ENCODE results near the gene DLG2.

DLG2 gene

GRCh38 chr11:83569134-83569805 is 2057.9 kb downstream of the DLG2 start:
- no peak for DNase-seq (ENCODE audit: low read depth)
- H3K4me3 ChIP-seq (replicated peaks; ENCODE audit: low read depth, low read length): no peak overlapping the region
- no peak for TF ChIP-seq CTCF (IDR thresholded peaks at IDR 0.05; ENCODE audit: low read length, missing control alignments)

GRCh38 chr11:83568516-83568915 is 2058.6 kb downstream of the DLG2 start:
- H3K4me3 ChIP-seq (replicated peaks; ENCODE audit: low read depth, low read length): no peak overlapping the region
- DNase-seq (ENCODE audit: low read depth): no peak
- TF ChIP-seq CTCF (IDR thresholded peaks at IDR 0.05; ENCODE audit: low read length, missing control alignments): no peak

- TF ChIP-seq CTCF (IDR thresholded peaks at IDR 0.05; ENCODE audit: low read length, missing control alignments): no peak
- DNase-seq (ENCODE audit: low read depth): peak; percentile 11
- no peak overlapping the region for H3K4me3 ChIP-seq (replicated peaks; ENCODE audit: low read depth, low read length)
These were observed 2060.2 kb downstream of the DLG2 start for GRCh38 chr11:83566950-83567349.

- no peak overlapping the region for H3K4me3 ChIP-seq (replicated peaks; ENCODE audit: low read depth, low read length)
- no peak for DNase-seq (ENCODE audit: low read depth)
- TF ChIP-seq CTCF (IDR thresholded peaks at IDR 0.05; ENCODE audit: low read length, missing control alignments): no peak
These were observed 2062.3 kb downstream of the DLG2 start for GRCh38 chr11:83564870-83565269.

- no peak overlapping the region for H3K4me3 ChIP-seq (replicated peaks; ENCODE audit: low read depth, low read length)
- no peak for TF ChIP-seq CTCF (IDR thresholded peaks at IDR 0.05; ENCODE audit: low read length, missing control alignments)
- DNase-seq (ENCODE audit: low read depth): no peak
These were observed 2068.9 kb downstream of the DLG2 start for GRCh38 chr11:83558281-83558680.

- DNase-seq (ENCODE audit: low read depth): no peak
- no peak overlapping the region for H3K4me3 ChIP-seq (replicated peaks; ENCODE audit: low read depth, low read length)
- no peak for TF ChIP-seq CTCF (IDR thresholded peaks at IDR 0.05; ENCODE audit: low read length, missing control alignments)
These were observed 2069.5 kb downstream of the DLG2 start for GRCh38 chr11:83557653-83558052.

- no peak overlapping the region for H3K4me3 ChIP-seq (replicated peaks; ENCODE audit: low read depth, low read length)
- DNase-seq (ENCODE audit: low read depth): no peak
- no peak for TF ChIP-seq CTCF (IDR thresholded peaks at IDR 0.05; ENCODE audit: low read length, missing control alignments)
These were observed 2072.3 kb downstream of the DLG2 start for GRCh38 chr11:83554876-83555275.
